HG02852 (cell line): ENCODE results near the gene CTNNA2.

Experiments used
- ATAC-seq: cut with Tn5 transposase; IDR thresholded peaks from one replicate; pipeline ENCODE4 v1.9.1; 2021; ENCODE audit warnings: mild to moderate bottlenecking, moderate library complexity; ENCODE audit not compliant: unreplicated experiment

Gene CTNNA2

GRCh38 chr2:80248146-80248545, 735.3 kb downstream of the CTNNA2 start:
- no peak for ATAC-seq

DNA sequence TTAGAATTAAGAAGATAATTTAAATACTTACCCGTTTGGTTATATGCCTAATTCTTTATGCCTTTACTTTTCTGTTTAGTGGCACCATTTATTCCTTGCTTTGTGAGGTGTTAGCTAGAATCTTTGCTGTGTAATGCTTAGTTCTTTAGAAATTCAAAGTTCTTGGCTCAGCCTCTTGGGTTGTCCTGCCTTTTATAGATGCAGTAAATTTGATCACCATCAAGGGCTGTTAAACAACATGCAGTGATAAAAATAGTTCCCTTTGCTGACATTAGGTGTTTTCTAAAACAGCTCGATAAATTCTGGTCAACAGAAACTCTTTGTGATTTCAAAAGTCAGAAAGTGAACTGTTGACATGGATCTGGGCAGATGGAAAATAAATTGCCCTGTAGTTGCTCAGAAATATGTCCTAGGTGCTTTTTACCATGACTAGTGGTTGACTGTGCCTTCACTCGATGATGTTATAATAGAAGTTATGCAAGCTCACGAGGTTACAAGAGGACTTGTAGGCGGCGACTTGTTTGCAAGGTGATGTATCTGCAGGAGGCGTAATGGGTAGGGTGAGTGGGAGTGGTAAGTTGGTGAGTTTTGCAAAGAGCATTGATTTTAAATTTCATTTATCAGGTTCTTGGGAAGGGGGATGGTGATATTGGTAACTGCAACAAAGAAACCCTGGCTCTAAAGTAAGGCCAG, 739.6 kb downstream of the CTNNA2 start:
- no peak for ATAC-seq

DNA sequence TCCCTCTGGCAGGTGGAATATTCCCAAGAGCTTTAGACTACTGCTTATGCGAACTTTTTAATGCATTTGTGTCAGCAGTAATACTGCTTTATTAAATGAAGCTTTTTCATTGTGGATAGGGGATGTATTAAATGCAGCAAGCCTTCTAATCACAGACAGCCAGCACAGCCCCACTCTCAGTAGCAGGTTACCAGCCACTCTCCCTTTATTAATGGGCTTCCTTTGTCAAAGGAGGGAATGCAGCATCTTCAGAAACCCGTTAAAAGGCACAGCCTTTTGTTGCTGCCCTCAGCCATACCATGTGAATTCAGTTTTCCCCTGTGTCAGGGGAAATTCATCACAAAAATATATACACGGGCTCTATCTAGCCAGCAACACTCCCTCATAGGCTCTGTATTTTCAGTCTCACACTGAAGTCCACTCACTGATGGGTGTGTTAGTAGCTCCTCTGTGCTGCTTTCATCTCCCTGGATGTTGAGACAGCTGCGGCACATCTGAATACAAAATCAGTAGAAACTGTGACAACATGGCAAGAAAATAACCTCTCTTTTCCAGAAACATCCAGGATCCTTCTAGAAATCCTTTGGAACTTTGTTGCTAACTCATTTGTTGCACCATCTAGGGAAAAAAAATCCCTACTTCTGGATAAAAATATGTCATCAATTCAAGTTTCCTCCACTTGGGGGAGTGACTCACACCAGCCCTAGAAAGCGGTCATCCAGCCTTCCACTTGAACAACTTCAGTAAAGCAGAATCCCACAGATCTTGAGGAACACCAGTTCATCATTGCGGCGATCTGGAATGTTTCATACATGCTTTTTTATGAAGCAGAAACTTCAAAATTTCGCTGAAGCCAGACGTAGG, 743.3 kb downstream of the CTNNA2 start:
- ATAC-seq = no peak

DNA sequence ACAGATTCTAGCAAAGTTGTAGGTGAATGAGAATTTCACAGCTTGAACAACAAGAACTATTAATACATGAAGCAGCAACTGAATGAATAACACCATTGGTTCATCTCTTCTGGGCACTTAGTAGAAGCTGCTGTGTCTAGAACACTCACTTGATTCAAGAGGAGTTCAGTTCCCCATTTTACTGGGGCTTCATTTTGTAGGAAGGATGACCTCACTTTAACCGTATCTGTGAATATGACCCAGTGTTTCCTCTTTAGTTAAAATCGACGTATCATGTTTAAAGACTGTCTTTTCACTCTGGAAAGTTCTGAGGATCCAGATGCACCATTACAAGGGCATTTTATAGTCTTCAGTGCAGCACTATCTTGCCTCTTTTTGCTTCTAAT, 743.9 kb downstream of the CTNNA2 start:
- ATAC-seq = no peak

DNA sequence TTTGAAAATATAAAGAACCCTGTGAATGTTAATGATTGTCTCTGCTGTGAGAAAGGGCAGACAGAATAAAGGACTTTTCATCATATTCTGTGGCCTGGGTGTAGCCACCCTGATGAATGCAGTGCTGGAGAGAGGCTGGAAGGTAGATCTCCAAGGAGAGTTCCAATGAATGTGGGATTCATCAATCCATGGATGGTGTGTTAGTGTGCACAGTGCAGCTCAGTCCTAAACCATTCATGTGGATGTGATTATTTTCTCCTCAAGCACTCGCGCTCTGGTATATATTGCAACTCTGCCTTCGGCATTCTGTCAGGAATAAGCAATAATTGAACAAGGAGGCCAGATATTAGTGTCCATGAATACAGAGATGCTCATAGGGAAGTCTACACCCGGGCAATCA, 744.6 kb downstream of the CTNNA2 start:
- ATAC-seq = no peak

GRCh38 chr2:80258341-80258740, 745.5 kb downstream of the CTNNA2 start:
- ATAC-seq = no peak

DNA sequence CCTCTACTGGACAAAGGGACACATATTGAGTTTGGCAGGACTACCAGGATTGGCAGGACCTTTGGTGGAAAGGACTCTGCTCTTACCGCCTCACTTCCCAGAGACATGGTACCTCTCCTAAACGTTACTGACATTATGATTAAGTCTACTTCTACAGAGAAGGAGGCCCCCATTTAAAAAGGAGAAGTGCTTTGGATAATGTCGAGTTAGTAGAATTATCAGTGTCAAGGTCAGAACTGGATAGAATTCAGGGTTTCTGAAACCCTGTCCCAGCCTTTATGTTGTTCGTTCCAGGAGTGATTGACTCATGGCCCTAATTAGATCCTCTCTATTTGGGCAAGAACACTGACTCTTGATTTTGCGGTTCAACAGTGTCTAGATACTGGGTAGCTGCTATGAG, 745.9 kb downstream of the CTNNA2 start:
- no peak for ATAC-seq

DNA sequence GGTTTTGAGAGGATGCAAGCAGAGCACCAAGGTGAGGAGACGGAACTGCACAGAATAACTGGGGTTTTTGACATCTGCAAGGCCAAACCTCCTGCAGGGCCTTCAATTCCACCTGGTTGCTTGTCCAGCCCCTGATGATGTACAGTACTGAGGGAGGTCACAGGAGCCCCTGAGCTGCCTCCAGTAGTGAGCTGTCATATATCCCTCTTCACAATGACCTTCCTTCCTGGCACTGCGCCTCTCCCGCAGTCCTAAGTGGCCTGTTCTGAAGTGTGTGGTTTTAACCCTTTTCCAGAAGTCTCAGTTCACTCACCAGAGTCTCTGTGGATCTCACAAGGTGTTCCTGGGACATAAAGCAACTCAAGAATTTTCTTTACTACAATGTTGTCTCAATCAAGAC, 746.4 kb downstream of the CTNNA2 start:
- no peak for ATAC-seq

DNA sequence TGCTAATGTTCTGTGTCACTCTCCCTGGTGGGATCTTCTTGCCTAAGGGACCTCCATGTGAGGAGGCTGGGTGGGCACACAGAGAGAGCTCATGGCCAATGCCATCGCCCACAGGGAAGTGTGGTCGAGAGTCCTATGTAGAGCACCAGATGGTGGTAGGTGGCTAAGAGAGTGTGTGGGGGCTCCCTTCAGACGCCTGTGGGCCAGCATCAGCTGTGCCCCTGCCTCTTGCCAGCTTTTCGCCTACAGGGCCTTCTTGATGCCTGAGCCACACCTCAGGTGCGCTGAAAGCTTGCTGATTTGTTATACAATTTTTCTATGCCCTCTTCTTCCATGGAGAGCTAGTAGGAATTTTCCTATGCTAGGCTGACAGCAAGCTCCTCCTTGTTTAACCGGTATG, 753.4 kb downstream of the CTNNA2 start:
- no peak for ATAC-seq

DNA sequence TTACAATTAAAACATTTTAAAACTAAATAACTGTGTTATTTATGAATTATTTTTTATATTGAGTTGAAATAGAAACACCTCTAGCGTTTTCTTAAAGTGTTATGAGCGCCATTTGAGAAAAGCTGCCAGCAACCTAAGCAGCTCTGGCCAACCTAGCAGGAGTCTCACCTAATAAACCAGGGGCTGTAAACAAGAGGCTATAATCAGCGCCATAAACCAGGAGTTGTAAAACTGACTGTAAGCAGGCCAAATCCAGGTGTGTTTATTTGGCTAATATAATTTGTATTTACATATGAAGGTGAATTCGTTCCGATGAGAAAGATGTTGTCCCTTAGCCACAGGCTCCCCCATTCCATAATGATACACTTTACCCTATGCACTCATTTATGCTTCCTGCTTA, 757.0 kb downstream of the CTNNA2 start:
- ATAC-seq = no peak

- ATAC-seq = no peak
Observed at GRCh38 chr2:80280598-80280997, 767.7 kb downstream of the CTNNA2 start.

DNA sequence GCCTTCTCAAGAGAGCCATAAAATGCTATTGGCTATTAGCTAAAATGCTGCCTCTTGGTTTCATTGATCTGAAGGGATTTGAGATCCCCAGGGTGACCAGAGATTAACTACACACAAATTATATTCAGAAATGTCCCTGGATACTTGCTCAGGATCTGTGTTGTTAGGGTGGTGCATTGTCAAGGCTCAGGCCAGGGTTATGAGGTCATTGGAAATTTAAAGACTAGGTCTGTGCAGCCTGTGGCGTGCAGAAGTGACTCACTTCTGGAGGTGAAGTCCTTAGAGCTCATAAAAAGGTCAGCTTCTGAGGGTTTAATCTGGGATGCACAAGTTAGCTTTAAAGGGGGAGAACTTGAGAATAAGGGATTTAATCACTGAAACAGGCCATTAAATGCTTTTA, 768.2 kb downstream of the CTNNA2 start:
- ATAC-seq = no peak

- ATAC-seq = no peak
Observed at GRCh38 chr2:80288576-80288975, 775.7 kb downstream of the CTNNA2 start.

DNA sequence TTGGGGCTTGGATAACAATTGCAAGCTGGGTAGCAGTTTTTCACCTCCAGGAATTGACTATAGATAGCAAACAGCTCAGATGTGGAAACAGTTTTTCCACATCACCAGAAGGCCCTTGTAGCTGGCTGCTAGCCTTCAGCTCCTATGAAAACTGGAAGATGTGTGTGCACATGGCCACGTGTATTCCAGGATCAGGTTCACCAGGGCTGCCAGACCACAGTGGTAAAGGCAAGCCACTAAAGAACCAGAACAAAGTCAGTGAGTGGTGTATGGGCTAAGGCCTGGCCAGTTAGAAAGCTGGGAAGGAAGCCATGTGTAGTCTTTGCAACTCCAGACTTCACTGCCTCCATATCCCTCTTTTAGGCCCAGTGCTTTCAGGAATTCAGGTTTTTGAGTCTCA, 778.8 kb downstream of the CTNNA2 start:
- ATAC-seq = no peak

GRCh38 chr2:80292474-80292873, 779.6 kb downstream of the CTNNA2 start:
- no peak for ATAC-seq

DNA sequence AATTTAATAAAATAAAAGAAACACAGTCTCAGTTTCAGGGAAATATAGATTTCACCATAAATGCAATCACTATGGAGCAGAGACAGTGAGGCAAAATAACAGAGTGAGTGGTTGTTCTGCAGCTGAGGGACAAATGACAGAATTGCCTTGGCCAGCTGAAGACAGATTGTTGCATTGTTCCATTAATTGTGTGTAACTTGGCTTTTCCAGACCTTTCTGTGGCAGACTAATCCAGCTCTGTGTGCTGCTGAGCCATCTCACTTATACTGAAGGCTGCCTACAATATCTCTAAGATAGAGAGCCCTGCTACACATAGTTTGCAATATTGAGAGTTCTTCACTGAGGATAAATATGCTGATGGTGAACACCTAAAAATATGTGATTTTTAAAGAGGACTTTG, 780.2 kb downstream of the CTNNA2 start:
- no peak for ATAC-seq

GRCh38 chr2:80298954-80299353, 786.1 kb downstream of the CTNNA2 start:
- no peak for ATAC-seq

GRCh38 chr2:80299661-80300060, 786.8 kb downstream of the CTNNA2 start:
- no peak for ATAC-seq

DNA sequence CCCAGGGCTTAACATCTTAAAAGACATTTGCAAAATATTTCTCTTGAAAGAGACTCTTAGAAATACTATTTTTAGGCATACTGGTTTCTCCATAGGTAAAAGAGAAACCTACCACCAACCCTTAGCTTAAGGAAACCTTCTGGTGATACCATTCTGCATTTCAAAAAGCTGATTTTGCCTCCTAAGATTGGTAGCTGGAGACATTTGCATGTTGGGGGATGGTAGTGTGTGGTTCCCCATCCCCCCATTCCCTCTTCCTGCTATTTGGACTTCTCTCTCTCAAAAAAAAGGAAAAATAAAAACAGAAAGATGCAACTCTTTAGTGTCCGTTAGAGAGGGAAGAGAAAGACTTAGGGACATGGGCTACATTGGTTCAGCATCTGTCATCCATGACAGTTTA, 787.5 kb downstream of the CTNNA2 start:
- no peak for ATAC-seq

- ATAC-seq = no peak
Observed at GRCh38 chr2:80300954-80301353, 788.1 kb downstream of the CTNNA2 start.

DNA sequence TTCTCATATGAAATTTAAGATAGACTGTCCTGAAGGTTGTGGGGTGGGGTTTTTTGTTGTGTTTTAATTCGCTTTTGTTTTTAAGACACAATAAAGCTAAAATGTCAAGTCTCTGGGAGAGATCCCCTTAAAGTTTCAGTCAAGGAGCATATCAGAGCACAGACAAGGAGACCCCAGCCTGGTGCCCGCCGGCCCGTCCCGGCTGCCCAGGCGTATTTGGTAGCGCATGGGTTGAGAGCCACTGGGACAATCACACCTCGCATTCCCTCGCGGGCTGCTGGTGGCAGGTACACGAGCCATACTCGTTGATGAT, 789.1 kb downstream of the CTNNA2 start:
- ATAC-seq = no peak

GRCh38 chr2:80302314-80303005, 789.6 kb downstream of the CTNNA2 start:
- no peak for ATAC-seq
